Measurements from ENCODE around the gene FTO.
"Not testable (repeated sequence)": the region's sequence is repeated elsewhere in the genome, so short reads cannot be mapped to it uniquely, and the experiment has no call there.

FTO gene

DNA sequence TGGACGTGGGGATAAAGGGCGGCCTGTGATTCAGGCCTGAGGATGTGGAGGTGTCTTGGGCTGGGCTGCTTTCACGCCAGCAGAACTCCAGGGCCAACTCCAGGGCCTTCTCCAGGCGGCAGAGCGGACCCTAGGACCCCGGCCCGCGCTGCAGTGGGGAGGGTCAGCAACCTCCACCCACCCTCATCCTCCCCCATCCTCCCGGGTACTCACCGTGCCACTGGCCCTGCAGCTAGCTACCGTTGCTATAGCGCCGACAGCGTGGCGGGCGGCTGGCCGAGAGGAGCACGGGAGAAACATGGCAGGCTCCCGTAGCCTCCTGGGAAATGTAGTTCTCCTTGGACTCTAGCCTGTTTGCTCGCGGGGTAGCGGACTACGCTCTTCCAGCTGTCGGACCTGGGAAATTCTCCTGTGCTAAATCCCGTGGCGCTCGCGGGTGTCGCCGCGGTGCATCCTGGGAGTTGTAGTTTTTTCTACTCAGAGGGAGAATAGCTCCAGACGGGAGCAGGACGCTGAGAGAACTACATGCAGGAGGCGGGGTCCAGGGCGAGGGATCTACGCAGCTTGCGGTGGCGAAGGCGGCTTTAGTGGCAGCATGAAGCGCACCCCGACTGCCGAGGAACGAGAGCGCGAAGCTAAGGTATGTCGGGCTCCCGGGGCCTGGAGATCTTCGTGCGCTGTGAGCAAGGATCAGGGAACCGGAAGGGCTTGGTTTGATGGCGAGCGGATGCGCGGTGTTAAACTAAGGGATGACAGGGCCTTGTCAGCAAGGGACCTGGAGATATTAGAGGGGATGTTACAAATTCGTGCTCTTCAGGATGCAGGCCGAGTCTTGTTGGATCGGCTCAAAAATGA, at the start of gene FTO, which contains the start of gene RPGRIP1L:
Gene FTO (plus strand): TSS at position 567 of the 855 bp plus-strand sequence.
Gene RPGRIP1L (minus strand): TSS at position 270 of the 855 bp plus-strand sequence. CDS start 3,136 bp downstream, outside the sequence.
- DNase-seq, result peak; percentile 95

DNA sequence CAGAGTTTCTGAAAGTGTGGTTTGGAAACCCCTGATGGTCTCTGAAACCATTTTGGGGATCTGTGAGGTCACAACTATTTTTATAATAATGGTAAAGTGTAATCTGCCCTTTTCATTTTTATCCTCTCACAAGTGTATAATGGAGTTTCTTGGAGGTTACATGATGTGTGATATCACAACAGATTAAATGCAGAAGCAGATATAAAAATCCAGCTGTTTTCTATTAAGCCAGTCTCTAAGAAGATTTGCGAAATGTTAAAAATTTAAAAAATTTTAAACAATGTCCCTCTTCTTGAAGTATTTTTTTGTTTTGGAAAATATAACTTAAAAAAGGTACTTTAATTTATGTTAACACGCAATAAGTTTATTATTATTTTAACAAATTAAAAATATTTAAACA, 49.0 kb upstream of the FTO start:
- no peak for DNase-seq

DNA sequence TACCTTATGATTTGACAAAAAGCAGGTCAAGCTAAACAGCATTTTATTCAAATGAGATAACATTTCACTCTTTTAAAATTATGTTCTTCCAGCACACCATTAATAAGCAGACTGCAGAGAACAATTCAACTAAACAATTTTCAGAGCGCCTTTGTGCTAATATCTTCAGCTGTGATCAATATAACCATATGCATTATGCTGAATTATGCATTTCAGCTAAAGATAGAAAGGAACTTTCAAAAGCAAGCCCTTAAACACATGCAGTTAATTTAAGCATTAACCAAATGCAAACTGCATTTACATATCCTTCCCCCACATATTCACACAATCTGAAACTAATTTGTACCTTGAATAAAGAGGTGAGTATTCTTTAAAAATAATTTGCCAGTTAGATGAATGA, 41.9 kb upstream of the FTO start:
- DNase-seq, result no peak

DNA sequence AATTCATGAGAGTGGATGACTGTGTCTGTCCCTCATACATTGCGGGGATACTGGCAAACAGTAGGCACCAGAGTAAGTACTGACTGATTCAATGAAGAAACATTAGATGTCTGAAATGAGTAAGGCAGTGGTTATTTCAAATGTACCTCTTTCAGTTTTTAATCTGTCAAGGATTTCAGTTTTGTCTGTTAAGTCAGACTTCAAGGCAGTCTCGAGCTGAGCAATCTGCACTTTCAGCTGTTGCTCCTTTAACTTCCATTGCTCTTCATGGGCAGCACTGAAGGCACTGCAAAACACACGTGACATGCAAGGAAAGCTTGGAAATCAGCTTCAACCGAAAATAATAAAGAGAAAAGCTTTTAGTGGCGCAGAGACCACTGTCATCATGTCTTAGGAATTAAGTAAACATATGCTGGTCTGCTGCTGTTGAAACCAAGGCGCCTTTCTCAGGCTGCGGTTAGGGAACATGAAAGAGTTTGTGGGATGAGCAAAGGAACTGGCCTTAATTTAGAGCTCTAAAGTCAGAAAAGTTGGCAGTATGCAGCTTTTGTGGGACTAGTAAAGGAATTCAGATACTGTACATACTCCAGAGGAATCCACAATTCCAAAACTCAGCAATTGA, 39.1 kb upstream of the FTO start:
- no peak for DNase-seq

DNA sequence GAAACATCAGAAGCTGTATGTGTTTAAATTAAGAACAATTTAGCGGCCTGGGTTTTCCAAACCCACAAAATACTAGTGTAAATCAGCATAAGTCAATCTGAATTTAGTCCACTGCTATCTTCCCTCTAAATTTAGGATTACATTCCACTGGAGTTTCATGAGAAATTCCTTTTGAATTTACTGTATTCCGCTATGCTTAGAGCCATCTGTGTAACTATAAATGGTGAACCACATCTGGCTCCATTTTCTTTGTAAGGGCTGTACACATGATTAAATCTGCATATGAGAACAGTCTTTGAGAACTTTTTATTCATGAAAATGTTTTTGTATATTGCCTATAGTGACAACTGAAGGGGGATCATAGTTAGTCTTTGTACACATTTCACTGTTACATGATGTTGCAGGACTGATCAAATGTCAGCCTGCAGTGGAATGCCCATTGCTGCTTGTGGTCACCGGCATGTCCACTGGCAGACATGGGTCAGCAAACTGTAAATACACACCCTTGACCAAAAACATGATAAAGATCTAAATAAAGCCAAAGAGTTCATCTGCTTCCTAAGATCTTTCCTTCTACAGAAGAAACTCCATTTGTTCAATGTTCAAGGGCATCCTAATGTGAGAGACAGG, 37.1 kb upstream of the FTO start:
- DNase-seq, result no peak

DNA sequence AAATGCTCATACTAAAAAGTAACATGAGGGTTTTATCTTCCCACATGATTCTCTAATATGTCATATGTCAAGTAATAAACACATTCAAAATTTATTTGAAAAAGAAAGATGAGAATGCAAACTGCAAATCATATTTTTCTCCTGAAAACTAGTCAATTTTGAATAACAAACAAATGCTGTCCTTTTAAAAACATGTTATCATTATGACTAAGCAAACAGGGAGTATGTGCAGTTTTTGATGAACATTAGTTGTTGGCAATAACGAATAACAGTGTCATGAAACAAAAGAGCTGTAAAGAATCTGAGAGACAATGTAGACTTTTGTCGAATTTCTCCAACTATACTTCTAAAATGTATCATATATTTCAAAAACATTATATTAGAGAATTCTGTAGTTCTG, 35.1 kb upstream of the FTO start:
- no peak for DNase-seq

DNA sequence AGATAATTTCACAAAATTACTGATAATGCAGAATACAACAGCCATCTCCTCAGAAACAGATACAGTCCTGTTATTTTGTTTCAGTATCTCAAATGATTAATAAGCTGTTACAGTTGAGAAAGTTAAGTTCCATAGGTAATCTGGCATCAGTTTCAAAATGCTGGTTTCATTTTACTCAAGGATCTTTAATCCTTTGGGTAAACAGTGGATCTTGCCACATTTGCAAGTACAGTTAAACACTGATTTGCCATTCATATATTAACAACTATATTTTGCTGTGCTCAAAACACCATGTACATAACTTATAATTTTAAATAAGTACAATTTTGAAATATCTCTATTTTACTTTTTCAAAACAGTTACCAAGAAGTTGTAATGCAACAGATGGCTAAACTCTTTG, 31.5 kb upstream of the FTO start:
- DNase-seq, result no peak

DNA sequence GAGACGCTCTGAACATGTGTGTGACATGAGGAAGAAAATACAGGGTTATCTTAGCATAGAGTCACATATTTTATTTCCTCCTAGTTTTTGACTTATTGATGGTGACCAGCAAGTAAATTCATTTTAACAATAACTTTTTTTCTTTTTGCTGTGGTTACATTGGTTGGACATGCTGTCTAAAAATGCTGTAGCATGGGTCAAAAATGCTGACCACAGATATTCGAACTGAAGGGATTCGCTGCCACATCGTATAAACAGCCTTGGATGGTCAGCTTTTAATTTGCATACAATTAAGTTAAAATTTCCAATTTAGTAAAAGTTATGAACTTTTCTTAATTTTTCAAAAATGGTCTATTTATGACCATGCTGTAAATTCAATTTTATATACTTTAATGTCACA, 30.8 kb upstream of the FTO start:
- DNase-seq, result no peak

DNA sequence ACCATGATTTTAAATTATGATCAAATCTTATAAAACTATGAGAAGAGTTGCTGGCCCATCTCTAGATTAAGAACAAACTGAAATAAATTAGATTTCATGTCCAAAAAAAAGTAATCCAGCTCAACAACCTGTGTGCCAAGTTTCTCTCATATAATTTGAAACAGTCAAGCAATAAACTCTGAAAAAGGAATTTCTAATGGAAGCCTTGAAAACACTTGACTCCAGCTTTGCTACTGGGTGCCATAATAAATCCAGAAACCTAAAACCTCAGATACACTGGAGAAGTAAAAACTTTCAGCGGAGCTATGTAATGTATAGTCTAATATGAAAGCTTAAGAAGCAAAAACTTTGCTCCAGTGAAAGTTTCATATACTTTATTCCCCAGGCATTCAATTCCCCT, 25.8 kb upstream of the FTO start:
- DNase-seq, result no peak

DNA sequence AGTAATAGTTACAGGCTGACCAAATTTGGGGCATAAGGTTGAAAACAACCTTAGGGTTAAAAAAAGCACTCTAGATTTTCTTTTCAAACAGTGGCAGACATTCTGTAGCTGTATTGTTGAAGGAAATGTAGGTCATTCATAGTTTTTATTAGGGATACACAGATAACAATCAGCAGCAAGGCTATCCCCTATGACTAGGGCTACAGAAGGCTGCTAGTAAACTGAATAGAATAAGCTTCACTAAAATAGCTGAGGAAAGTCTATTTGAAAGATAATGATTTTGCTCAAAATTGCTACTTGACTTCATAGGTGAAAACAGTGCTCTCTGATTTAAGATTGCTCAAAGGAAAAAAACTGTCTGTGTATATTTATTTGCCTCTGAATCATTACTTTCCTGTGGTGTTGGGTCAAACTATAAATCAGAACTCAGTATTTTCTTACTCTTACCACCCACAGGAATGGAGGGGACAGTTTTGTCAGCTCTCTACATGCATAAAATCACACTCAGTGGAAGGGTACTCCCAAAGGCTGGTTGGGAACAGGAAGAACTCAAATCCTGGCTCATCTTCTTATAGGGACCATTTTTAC, 25.1 kb upstream of the FTO start:
- no peak for DNase-seq

DNA sequence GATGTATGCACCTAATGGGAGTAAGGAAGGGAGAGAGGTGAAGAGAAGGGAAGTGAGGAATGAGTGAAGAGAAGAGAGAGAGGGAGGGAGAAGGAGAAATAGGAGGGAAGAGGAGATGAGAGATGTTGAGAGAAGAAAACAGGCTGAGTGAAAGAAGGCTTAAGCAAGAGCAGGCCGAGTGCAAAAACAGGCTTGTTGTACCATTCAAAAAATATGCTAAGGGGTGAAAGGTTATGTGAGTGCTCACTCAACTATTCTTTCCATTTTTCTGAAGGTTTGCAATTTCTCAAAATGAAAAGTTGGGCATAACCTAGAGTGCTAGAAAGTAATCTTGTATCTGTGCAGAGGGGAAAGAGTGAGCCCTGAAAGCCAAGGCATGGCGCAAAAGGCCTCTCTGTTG, 23.2 kb upstream of the FTO start:
- DNase-seq, result no peak

DNA sequence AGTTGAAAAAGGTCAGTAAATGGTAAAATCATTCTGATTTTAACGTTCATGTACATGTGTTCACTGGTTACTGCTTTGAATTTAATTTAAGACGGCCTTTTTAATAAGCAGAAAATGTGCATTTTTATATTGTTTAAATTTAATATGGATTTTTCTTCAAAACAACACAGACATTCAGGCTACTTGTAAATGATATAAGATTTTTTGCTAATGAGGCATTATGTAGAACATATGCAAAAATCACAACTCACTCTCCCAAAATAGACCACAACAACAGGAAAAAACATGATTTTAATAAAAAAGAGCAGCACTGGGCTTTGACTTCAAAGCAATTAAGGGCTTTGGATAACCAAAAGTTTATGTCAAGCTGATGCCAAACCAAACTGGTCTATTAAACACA, 22.6 kb upstream of the FTO start:
- DNase-seq, result no peak

DNA sequence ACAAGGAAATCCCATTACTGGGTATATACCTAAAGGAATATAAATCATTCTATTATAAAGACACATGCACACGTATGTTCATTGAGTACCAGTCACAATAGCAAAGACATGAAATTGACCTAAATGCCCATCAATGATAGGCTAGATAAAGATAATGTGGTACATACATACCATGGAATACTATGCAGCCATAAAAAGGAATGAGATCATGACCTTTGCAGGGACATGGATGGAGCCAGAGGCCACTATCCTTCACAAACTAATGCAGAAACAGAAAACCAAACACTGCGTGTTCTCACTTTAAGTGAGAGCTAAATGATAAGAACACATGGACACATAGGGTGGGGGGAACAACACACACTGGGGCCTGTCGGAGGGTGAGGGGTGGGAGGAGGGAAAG, 18.6 kb upstream of the FTO start:
- DNase-seq, result not testable (repeated sequence)

DNA sequence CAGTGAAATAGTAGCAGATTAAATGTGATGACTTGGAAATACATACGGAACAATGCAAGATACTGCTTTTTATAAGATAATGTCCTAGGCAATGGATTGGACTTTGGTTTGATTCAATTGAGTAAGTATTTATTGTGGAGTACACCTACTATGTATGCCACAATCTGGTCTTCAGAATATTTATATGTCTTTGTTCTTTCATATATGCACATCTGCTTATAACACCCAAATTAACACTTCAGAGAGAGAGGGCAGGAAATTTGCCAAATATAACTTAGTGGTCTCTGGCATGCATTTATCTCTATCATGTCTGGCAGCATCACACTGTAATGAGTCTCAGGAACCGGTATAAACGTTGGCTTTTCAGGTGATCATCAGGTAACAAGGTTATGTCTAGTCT, 17.2 kb upstream of the FTO start:
- no peak for DNase-seq

DNA sequence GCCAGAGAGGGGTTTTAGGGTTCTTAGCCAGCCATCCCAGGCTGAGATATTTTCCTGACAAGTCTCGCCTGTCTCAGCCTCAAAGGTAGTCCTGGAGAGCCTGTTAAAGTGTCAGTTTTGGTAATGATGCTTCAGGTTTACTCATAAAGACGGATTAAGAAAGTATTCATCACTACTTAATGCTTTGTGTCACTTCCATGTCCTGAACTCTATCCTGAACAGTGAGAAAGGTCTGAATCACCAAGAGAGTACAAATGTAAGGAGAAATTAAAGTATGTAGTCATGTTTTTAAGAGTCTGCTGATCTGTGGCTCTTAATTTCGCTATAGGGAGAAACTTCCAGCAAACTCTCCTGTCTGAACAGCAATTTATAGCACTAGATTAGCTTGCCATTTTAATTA, 14.3 kb upstream of the FTO start:
- DNase-seq, result no peak

DNA sequence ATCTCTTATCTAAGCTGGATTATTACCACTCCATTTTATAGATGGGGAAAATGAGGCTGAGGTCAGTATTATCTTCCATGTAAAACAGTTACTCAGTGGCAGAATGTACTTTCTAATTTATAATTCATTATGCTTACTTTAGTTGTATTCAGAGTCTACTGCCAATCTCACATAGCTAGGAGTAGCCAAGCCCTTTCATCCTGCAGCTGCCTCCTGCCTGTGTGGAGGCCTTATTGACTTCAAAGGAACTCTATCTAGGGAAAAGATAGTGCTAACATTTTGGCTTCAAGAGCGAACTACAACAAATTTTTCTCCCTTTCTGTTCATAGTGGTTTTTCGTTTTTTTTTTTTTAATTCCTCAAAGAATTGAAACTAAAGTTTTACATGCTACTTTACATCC, 13.2 kb upstream of the FTO start:
- no peak for DNase-seq

DNA sequence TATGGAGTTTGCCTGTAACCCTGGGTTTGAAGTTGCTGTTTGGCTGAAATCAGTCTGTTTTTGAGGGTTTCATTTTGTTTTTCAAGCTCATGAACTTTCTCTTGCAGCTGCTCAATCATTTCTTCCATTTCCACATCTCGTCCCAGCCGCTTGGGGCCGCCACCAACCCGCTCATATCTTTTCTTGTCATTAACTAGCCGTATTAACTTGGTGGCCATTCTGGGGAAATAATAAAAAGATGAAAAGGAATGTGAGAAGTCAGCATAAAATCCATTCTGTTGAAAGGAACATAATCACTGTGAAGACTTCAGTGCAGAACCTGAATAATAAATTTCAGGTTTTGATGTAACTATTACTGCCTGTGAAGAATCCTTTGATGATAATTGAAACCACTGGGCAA, 11.8 kb upstream of the FTO start:
- DNase-seq, result no peak

DNA sequence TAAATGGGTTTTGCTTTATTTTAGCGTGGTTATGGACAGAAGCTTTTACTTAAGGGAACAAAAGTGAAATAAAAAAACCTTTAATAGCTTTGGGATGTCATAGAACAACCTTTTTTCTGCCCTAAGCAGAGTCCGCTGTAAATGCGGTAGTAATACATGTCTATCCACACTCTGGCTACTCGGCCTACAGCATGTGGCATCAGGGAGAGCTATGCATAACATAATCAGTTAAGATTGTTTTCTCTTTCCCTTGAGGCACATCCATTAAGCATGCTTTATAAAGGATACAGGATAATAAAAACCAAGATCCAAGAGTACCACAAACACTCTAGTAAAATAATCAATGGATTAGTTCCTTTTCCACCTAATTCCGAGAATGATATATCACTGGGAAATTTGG, 10.6 kb upstream of the FTO start:
- no peak for DNase-seq

DNA sequence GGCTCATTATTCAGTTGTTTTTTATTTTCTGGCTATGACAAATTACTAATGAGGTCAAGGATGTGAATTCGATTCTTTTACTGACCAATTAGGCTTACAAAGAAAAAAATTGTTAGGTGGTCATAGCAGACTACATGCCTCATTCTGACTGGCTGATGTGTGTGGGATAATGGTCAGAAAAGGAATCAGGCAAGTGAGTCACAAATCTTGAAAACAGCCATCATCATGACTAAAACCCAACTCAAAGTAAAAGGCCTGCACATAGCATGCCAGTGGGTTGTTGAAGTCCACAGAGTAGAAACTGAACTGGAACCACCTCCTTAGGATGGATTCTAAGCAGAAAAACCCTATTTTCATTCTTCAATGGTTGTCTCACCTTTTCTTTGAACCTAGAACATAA, 8.9 kb upstream of the FTO start:
- no peak for DNase-seq

DNA sequence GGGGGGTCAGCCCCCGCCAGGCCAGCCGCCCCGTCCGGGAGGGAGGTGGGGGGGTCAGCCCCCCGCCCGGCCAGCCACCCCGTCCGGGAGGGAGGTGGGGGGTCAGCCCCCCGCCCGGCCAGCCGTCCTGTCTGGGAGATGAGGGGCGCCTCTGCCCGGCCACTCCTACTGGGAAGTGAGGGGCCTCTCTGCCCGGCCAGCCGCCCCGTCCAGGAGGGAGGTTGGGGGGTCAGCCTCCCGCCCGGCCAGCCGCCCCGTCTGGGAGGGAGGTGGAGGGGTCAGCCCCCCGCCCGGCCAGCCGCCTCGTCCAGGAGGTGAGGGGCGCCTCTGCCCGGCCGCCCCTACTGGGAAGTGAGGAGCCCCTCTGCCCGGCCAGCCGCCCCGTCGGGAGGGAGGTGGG, 5.7 kb upstream of the FTO start:
- DNase-seq, result not testable (repeated sequence)

DNA sequence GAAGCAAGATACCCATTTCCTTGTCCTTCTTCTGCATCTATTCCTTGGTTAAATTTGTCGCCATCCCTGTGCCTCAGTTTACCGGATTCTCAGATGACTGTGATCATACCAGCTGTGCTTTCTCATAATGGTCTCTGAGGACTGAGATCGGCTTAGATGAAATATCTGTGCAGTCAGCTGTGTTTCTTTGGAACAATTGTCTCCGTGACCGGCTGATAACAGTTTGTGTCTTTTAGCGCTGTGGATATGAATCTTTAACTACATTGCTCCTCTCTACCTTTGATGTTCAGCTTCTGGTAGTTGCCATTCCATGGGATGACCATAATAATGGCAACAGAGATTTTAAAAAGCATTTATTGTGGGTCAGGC, 473 bp downstream of the FTO start:
- no peak for DNase-seq

DNA sequence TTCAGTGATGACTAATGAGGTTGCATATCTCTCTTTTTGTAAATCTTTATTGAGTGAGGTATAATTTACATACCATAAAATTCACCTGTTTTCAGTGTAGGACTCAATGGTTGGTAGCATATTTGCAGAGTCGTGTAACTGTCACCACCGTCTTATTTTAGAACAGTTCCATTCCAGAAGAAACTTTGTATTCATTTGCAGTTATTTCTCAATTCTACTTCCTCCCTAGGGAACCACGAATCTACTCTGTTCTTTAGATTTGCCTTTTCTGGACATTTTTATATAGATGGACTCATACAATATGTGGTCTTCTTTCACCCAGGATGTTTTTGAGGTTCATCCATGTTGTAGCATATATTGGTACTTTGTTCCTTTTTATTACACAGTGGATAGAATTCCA, 3.7 kb downstream of the FTO start:
- DNase-seq, result no peak

DNA sequence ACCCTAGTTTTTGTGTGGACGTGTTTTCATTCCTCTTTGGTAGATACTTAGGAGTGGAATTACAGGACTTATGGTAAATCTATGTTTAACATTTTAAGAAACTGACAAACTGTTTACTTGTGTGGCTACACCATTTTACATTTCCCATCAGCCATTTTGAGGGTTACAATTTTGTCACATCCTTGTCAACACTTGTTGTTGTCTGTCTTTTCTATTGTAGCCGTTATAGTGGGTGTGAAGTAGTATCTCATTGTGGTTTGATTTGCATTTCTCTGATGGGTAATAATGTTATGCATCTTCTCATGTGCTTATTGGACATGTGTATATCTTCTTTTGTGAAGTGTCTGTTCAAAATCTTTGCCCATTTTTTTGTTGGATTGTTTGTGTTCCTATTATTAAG, 4.5 kb downstream of the FTO start:
- no peak for DNase-seq

DNA sequence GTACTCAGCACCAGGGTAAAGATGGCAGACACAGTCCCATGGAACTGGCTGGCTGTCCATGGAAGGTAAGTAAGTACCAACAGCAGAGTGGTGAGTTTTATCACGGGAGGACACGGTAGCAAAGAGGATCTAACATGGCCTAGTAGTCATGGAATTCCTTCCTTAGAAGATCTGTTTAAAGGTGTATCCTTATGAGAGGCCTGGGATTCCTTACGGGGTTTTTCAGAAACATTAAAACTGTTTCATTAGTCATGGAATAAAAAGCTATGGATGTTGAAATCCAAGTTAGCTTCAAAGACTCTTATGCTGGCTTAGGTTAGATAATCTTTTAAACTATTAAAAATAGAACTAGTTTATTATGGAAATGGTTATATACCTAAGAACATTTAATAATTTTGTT, 7.4 kb downstream of the FTO start:
- DNase-seq, result no peak
